GM12878 (cell line): ENCODE results near the gene PLCB2.

Source experiments
- CTCF ChIP-seq, 3 experiments: IDR thresholded peaks in 2 of 3; conservative IDR thresholded peaks in 1 of 3; 2 replicates each; pipeline ENCODE4 v1.5.1; 2011; ENCODE audit warnings: low read depth in 3 of 3, low read length in 3 of 3, mild to moderate bottlenecking in 3 of 3, control low read depth in 2 of 3, moderate library complexity in 2 of 3, inconsistent platforms in 1 of 3, mixed read lengths in 1 of 3; ENCODE audit not compliant: control insufficient read depth in 2 of 3, insufficient read depth in 1 of 3; ENCODE audit errors: extremely low read depth in 1 of 3
- EZH2 ChIP-seq: IDR thresholded peaks from 2 replicates; pipeline ENCODE4 v1.6.1; 2012; ENCODE audit warnings: low read depth, mild to moderate bottlenecking, control low read depth, inconsistent platforms, low read length, borderline replicate concordance; ENCODE audit not compliant: control insufficient read depth
- POLR2A ChIP-seq: IDR thresholded peaks from 2 replicates; pipeline ENCODE4 v1.6.1; 2011; ENCODE audit warnings: low read depth, mild to moderate bottlenecking, low read length
- REST ChIP-seq: IDR thresholded peaks from 2 replicates; pipeline ENCODE4 v1.6.1; 2012; ENCODE audit warnings: mild to moderate bottlenecking, low read depth, low read length
- TAF1 ChIP-seq: IDR thresholded peaks from 2 replicates; pipeline ENCODE4 v1.6.1; 2011; ENCODE audit warnings: mild to moderate bottlenecking, low read depth, low read length, borderline replicate concordance
- TF ChIP-seq, protein P1 (sequence below): IDR thresholded peaks from 2 replicates; pipeline ENCODE4 v1.6.1; 2011; ENCODE audit warnings: low read depth, low read length, improper control_type of control experiment, borderline replicate concordance

DNA sequence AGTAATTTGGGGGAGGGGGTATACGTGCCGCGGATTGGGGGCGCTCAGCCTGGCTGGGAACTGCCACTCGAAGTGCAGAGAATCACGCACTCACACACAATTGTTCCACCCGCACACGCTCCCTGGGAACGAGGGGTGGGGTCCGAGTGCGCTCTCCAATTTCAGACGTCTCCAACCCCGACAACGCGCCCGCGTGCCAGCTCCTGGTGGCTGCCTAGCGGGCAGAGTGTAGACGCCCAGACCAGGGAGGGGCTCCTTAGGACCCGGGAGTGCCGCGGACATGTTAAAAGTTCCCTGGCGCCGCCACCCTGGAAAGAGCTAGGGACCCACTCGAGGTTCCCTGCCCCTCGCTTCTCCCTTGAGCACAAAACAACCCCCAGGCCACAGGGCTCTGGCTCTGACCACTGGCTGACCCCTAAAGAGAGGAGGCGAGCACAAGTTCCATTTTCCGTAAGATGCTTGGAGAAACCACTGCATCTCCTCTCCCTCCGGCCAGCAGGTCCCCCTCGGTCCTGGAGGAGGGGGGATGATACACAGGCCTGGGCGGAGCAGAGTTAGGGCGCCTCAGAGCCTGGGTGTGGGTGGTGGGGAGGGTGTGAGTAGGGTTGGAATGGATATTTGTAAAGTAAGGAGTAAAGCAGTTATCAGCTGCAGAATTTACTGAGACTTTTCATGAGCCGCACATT, 24.0 kb downstream of the PLCB2 start:
- no peak for TF ChIP-seq REST
- no peak for TF ChIP-seq EZH2
- TF ChIP-seq, protein P1, sequence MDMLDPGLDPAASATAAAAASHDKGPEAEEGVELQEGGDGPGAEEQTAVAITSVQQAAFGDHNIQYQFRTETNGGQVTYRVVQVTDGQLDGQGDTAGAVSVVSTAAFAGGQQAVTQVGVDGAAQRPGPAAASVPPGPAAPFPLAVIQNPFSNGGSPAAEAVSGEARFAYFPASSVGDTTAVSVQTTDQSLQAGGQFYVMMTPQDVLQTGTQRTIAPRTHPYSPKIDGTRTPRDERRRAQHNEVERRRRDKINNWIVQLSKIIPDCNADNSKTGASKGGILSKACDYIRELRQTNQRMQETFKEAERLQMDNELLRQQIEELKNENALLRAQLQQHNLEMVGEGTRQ: no peak
- TF ChIP-seq TAF1: no peak
- no peak for TF ChIP-seq CTCF (IDR thresholded peaks at IDR 0.05 in 2 of 3, conservative IDR thresholded peaks at IDR 0.05 in 1 of 3; ENCODE audit: control insufficient read depth in 2 of 3, extremely low read depth in 1 of 3, insufficient read depth in 1 of 3, low read depth in 3 of 3, low read length in 3 of 3)
- TF ChIP-seq POLR2A: no peak
